Placental epithelial cell (primary cell): ENCODE results near the gene ZFHX3. TPM values are rescaled to one million over a fixed set of nuclear protein-coding genes. Genes with fewer than 3 reads are reported as not detected.

Source experiments
- small RNA-seq: library from RNA; depleted of rRNA; stranded (forward); fragments of <200 nt; gene quantifications from one replicate; pipeline ENCODE3, GENCODE V24; 2012
- total RNA-seq: library from RNA; depleted of rRNA; stranded (reverse); fragments of >200 nt; gene quantifications from 2 replicates; pipeline ENCODE4 v1.2.3, GENCODE V29; 2012

Gene ZFHX3, protein sequence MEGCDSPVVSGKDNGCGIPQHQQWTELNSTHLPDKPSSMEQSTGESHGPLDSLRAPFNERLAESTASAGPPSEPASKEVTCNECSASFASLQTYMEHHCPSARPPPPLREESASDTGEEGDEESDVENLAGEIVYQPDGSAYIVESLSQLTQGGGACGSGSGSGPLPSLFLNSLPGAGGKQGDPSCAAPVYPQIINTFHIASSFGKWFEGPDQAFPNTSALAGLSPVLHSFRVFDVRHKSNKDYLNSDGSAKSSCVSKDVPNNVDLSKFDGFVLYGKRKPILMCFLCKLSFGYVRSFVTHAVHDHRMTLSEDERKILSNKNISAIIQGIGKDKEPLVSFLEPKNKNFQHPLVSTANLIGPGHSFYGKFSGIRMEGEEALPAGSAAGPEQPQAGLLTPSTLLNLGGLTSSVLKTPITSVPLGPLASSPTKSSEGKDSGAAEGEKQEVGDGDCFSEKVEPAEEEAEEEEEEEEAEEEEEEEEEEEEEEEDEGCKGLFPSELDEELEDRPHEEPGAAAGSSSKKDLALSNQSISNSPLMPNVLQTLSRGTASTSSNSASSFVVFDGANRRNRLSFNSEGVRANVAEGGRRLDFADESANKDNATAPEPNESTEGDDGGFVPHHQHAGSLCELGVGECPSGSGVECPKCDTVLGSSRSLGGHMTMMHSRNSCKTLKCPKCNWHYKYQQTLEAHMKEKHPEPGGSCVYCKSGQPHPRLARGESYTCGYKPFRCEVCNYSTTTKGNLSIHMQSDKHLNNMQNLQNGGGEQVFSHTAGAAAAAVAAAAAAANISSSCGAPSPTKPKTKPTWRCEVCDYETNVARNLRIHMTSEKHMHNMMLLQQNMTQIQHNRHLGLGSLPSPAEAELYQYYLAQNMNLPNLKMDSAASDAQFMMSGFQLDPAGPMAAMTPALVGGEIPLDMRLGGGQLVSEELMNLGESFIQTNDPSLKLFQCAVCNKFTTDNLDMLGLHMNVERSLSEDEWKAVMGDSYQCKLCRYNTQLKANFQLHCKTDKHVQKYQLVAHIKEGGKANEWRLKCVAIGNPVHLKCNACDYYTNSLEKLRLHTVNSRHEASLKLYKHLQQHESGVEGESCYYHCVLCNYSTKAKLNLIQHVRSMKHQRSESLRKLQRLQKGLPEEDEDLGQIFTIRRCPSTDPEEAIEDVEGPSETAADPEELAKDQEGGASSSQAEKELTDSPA (N-terminal part only)
- 36.7 and 45.1 TPM in 2 replicates for total RNA-seq

DNA sequence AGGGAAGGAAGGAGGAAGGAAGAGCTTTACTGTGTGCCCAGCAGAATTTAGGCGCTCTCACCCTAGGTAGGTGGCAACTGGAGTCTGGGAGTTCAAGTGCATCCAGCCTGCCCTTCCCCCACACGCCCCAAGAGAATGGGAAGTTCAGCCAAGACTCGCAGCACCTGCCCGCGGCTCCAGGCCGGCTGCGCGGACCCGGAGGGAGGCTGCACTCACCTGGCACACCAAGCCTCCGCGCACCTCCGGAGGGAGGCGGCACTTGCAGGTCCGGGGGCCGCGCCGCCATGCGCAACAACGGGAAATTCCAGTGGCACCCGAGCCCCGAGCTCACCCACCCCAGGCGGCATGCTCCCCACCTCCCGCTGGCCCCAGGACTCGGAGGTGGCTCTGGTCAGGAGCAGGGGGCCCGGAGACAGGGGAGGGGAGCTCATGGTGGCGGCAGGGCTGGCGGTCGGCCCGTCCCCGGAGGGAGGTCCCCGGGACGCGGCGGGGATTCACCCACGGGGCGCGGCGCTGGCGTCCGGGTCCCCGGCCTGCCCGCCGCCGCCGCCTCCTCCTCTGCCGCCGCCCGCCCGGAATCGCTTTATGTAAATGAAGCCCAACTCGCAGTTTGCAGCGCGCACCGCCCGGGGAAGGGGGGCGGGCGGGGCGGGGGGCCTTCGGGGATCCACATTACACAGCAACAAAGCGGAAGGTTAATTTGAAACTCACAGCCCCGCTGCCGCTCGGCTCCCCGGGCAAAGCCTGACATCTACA, at the start of gene ZFHX3:
TSS of gene ZFHX3 (minus strand) at position 593 of the 756 bp plus-strand sequence. CDS start 87,983 bp downstream, outside the sequence.

Small RNA genes lying within 50 kb of the gene (small RNA-seq; reads per million reads assigned to genes)
- gene AC002044.1 (not detected), gene RNU7-71P (not detected)
